CD14-positive monocyte (primary cell): ENCODE measurements around the gene YIPF3. TPM values are rescaled to one million over a fixed set of nuclear protein-coding genes. Genes with fewer than 3 reads are reported as not detected.

Experiments used
- DNase-seq, 3 donors: peaks; one replicate each; pipeline ENCODE4 v3.0.0-alpha.2; 2011 to 2022
- H2AFZ ChIP-seq: 2 replicates; pipeline ENCODE4 v1.6.0; 2012; ENCODE audit warnings: mild to moderate bottlenecking, low read depth, low read length, inconsistent platforms; ENCODE audit not compliant: insufficient read depth, poor library complexity, severe bottlenecking
- H3K27ac ChIP-seq, 2 donors: 1 replicate in 1 of 2; 2 replicates in 1 of 2; pipeline ENCODE4 v1.5.1; 2012 to 2013; ENCODE audit warnings: low read length in 2 of 2, control low read depth in 1 of 2, inconsistent platforms in 1 of 2, low read depth in 1 of 2, mild to moderate bottlenecking in 1 of 2
- H3K27me3 ChIP-seq, 2 donors: one replicate each; pipeline versions ENCODE4 v1.6.0 to v1.6.1; 2011 to 2013; ENCODE audit warnings: low read length in 2 of 2; ENCODE audit not compliant: control insufficient read depth in 2 of 2, insufficient read depth in 2 of 2
- H3K36me3 ChIP-seq, 2 donors: replicated peaks in 1 of 2; 1 replicate in 1 of 2; 2 replicates in 1 of 2; pipeline versions ENCODE4 v1.5.1 to v1.6.1; 2012 to 2013; ENCODE audit warnings: low read length in 2 of 2, control low read depth in 1 of 2, inconsistent platforms in 1 of 2, mild to moderate bottlenecking in 1 of 2; ENCODE audit not compliant: insufficient read depth in 2 of 2, control insufficient read depth in 1 of 2
- H3K4me1 ChIP-seq, 2 donors: 1 replicate in 1 of 2; 2 replicates in 1 of 2; pipeline versions ENCODE4 v1.5.1 to v1.6.1; 2012 to 2013; ENCODE audit warnings: low read length in 2 of 2, control low read depth in 1 of 2, inconsistent platforms in 1 of 2, mild to moderate bottlenecking in 1 of 2, moderate library complexity in 1 of 2; ENCODE audit not compliant: insufficient read depth in 2 of 2, control insufficient read depth in 1 of 2
- H3K4me2 ChIP-seq: replicated peaks from 2 replicates; pipeline ENCODE3; 2012; ENCODE audit warnings: low read length, moderate library complexity, mild to moderate bottlenecking; ENCODE audit not compliant: poor library complexity, severe bottlenecking; ENCODE audit errors: extremely low read depth
- H3K4me3 ChIP-seq, 3 experiments: fragments of 200-600 bp in 1 of 3; sonication (generic) in 1 of 3; replicated peaks in 1 of 3; 1 replicate in 2 of 3; 2 replicates in 1 of 3; pipeline ENCODE4 v1.5.1; 2011 to 2013; ENCODE audit warnings: low read length in 3 of 3, mild to moderate bottlenecking in 3 of 3, control low read depth in 2 of 3, low read depth in 2 of 3, inconsistent platforms in 1 of 3, moderate library complexity in 1 of 3
- H3K79me2 ChIP-seq: 2 replicates; pipeline ENCODE4 v1.6.0; 2012; ENCODE audit warnings: mild to moderate bottlenecking, control low read depth, inconsistent platforms, low read length, moderate library complexity; ENCODE audit not compliant: insufficient read depth
- H3K9ac ChIP-seq: 2 replicates; pipeline ENCODE4 v1.6.0; 2017; ENCODE audit warnings: low read length, mild to moderate bottlenecking; ENCODE audit not compliant: insufficient read depth, poor library complexity, severe bottlenecking
- H3K9me3 ChIP-seq, 2 donors: replicated peaks in 1 of 2; 1 replicate in 1 of 2; 2 replicates in 1 of 2; pipeline versions ENCODE4 v1.5.1 to v1.6.1; 2012 to 2013; ENCODE audit warnings: low read length in 2 of 2, control low read depth in 1 of 2; ENCODE audit not compliant: control insufficient read depth in 1 of 2, insufficient read depth in 1 of 2
- H4K20me1 ChIP-seq: 2 replicates; pipeline ENCODE4 v1.6.0; 2012; ENCODE audit warnings: mild to moderate bottlenecking, low read length, control low read depth, moderate library complexity; ENCODE audit not compliant: insufficient read depth
- H3K27ac Mint-ChIP-seq, 7 donors: one replicate each; pipeline ENCODE4 v1.8.0; 2020; ENCODE audit warnings: mild to moderate bottlenecking in 7 of 7, mixed read lengths in 7 of 7, moderate library complexity in 6 of 7, inconsistent platforms in 2 of 7
- H3K27me3 Mint-ChIP-seq, 3 donors: one replicate each; pipeline ENCODE4 v1.8.0; 2021 to 2022; ENCODE audit warnings: low read depth in 3 of 3, mild to moderate bottlenecking in 3 of 3, mixed read lengths in 3 of 3, moderate library complexity in 3 of 3, inconsistent platforms in 1 of 3
- H3K36me3 Mint-ChIP-seq, 2 donors: one replicate each; pipeline ENCODE4 v1.8.0; 2020; ENCODE audit warnings: mixed read lengths in 2 of 2, inconsistent platforms in 1 of 2, mild to moderate bottlenecking in 1 of 2
- H3K4me1 Mint-ChIP-seq: one replicate; pipeline ENCODE4 v1.8.0; 2020; ENCODE audit warnings: mild to moderate bottlenecking, mixed read lengths
- H3K4me3 Mint-ChIP-seq, 2 donors: one replicate each; pipeline ENCODE4 v1.8.0; 2020; ENCODE audit warnings: mild to moderate bottlenecking in 2 of 2, mixed read lengths in 2 of 2, moderate library complexity in 1 of 2
- H3K9me3 Mint-ChIP-seq, 7 donors: one replicate each; pipeline ENCODE4 v1.8.0; 2020 to 2022; ENCODE audit warnings: mixed read lengths in 7 of 7, mild to moderate bottlenecking in 6 of 7, moderate library complexity in 6 of 7, inconsistent platforms in 2 of 7
- CTCF ChIP-seq: fragments of 200-600 bp; IDR thresholded peaks from one replicate; pipeline ENCODE4 v1.8.0; 2022; ENCODE audit warnings: antibody characterized with exemption, mild to moderate bottlenecking
- WGBS: methylation state at CpG from one replicate; pipeline ENCODE4 v1.1.5; 2013; ENCODE audit warnings: missing lambda C conversion rate; ENCODE audit not compliant: insufficient coverage; 5-methylcytosine and 5-hydroxymethylcytosine counted together
- intact Hi-C, 2 donors: fragments of 100-400 bp; cut with micrococcal nuclease; formaldehyde crosslinking; loops; one replicate each; pipeline versions ENCODE4 v1.15.0 to v1.15.1; 2023
- polyA plus RNA-seq, 3 donors: library from polyadenylated mRNA; depleted of rRNA in 1 of 3; unstranded in 2 of 3; stranded (reverse) in 1 of 3; fragments of 300-500 nt in 2 of 3; fragments of >200 nt in 1 of 3; fragmentation: Illumina TruSeq in 2 of 3; gene quantifications; 1 replicate in 2 of 3; 2 replicates in 1 of 3; pipeline ENCODE4 v1.2.3, GENCODE V29; 2012 to 2021

The YIPF3 gene
- polyA plus RNA-seq, 3 donors = 112 to 126 (median 123) TPM

- no peaks in the 10 kb centered on the region for H3K9me3 ChIP-seq
- no peak overlapping the region for H3K27ac ChIP-seq
- H3K4me3 ChIP-seq = no peak overlapping the region
Observed at GRCh38 chr6:43492673-43493072, 24.1 kb downstream of the YIPF3 start.

GRCh38 chr6:43491750-43492661 is 24.7 kb downstream of the YIPF3 start:
- no peaks in the 10 kb centered on the region for H3K79me2 ChIP-seq
- H4K20me1 ChIP-seq = peaks cover 59% of the 10 kb centered on the region
- peaks cover 18 to 36% of the 10 kb centered on the region in 2 donors for H3K36me3 Mint-ChIP-seq
- H3K4me2 ChIP-seq = no peak overlapping the region
- no peak overlapping the region for H3K9ac ChIP-seq
- peaks cover 0 to 4% (median 0%) of the 10 kb centered on the region in 3 donors for H3K27me3 Mint-ChIP-seq
- no peaks in the 10 kb centered on the region for H3K4me1 ChIP-seq
- no peaks in the 10 kb centered on the region for H3K9me3 ChIP-seq
- H3K4me3 Mint-ChIP-seq = no peak overlapping the region
- H2AFZ ChIP-seq = no peak overlapping the region
- 98% methylated on average over 10 of the region's 10 CpGs for WGBS
- peak overlapping the region in 1 of 7 donors; percentile 50 for H3K27ac Mint-ChIP-seq
- TF ChIP-seq CTCF = no peak
- intact Hi-C loops = no loop called here
- H3K36me3 ChIP-seq = peaks cover 17 to 64% of the 10 kb centered on the region in 2 donors
- H3K9me3 Mint-ChIP-seq = no peaks in the 10 kb centered on the region
- H3K4me1 Mint-ChIP-seq = peaks cover 8% of the 10 kb centered on the region
- no peak overlapping the region for H3K4me3 ChIP-seq
- H3K27ac ChIP-seq = no peak overlapping the region
- DNase-seq = no peak
- H3K27me3 ChIP-seq = no peaks in the 10 kb centered on the region

More at GRCh38 chr6:43492673-43493072, 24.1 kb downstream of the YIPF3 start:
- Histone ChIP-seq H3K4me1 (no peaks in the 10 kb centered on the region), H3K36me3 (peaks cover 20 to 67% of the 10 kb centered on the region in 2 donors), H3K9ac (no peak overlapping the region), H2AFZ (no peak overlapping the region), H4K20me1 (peaks cover 58% of the 10 kb centered on the region), H3K4me2 (no peak overlapping the region), H3K27me3 (no peaks in the 10 kb centered on the region), H3K79me2 (no peaks in the 10 kb centered on the region)
- DNase-seq = no peak
- H3K4me3 Mint-ChIP-seq = no peak overlapping the region
- no peak for TF ChIP-seq CTCF
- 90% methylated on average over 2 of the region's 3 CpGs for WGBS
- peak overlapping the region in 2 of 7 donors; percentile 15 to 70 for H3K27ac Mint-ChIP-seq
- peaks cover 21 to 39% of the 10 kb centered on the region in 2 donors for H3K36me3 Mint-ChIP-seq
- intact Hi-C loops = no loop called here
- H3K4me1 Mint-ChIP-seq = peaks cover 8% of the 10 kb centered on the region
- no peaks in the 10 kb centered on the region for H3K9me3 Mint-ChIP-seq
- H3K27me3 Mint-ChIP-seq = peaks cover 0 to 4% (median 0%) of the 10 kb centered on the region in 3 donors
